Fibroblast of lung (primary cell): ENCODE measurements around the gene LTBP2.

ENCODE experiments used
- EZH2 ChIP-seq: IDR thresholded peaks from 2 replicates; pipeline ENCODE4 v1.5.1; 2012; ENCODE audit warnings: low read length, control low read depth, mild to moderate bottlenecking; ENCODE audit errors: missing control alignments
- TF ChIP-seq, protein P1 (sequence below), 2 donors: IDR thresholded peaks in 1 of 2; conservative IDR thresholded peaks in 1 of 2; 1 replicate in 1 of 2; 2 replicates in 1 of 2; pipeline ENCODE4 v1.5.1; 2011 to 2012; ENCODE audit warnings: low read length in 2 of 2, control low read depth in 1 of 2, inconsistent platforms in 1 of 2, low read depth in 1 of 2, mild to moderate bottlenecking in 1 of 2

DNA sequence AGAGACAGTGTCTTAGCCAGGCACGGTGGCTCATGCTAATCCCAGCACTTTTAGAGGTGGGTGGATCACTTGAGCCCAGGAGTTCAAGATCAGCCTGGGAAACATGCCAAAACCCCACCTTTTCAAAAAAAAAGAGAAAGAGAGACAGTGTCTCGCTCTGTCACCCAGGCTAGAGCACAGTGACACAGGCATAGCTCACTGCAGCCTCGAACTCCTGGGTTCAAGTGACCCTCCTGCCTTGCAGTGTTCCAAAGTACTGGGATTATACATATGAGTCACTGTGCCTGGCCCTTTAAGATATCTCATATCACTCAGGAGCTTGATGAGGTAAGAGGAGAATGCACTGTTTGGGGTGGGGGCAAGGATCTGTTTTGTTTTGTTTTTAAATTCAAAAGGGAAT is 48.1 kb upstream of the LTBP2 start:
- TF ChIP-seq, protein P1, sequence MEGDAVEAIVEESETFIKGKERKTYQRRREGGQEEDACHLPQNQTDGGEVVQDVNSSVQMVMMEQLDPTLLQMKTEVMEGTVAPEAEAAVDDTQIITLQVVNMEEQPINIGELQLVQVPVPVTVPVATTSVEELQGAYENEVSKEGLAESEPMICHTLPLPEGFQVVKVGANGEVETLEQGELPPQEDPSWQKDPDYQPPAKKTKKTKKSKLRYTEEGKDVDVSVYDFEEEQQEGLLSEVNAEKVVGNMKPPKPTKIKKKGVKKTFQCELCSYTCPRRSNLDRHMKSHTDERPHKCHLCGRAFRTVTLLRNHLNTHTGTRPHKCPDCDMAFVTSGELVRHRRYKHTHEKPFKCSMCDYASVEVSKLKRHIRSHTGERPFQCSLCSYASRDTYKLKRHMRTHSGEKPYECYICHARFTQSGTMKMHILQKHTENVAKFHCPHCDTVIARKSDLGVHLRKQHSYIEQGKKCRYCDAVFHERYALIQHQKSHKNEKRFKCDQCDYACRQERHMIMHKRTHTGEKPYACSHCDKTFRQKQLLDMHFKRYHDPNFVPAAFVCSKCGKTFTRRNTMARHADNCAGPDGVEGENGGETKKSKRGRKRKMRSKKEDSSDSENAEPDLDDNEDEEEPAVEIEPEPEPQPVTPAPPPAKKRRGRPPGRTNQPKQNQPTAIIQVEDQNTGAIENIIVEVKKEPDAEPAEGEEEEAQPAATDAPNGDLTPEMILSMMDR (conservative IDR thresholded peaks at IDR 0.05 in 1 of 2, IDR thresholded peaks at IDR 0.05 in 1 of 2; ENCODE audit: low read depth in 1 of 2, low read length in 2 of 2), result no peak
- no peak for TF ChIP-seq EZH2
